Cardiac muscle cell (in vitro differentiated cells and primary cell): ENCODE results near the gene SURF6. TPM values are rescaled to one million over a fixed set of nuclear protein-coding genes. Genes with fewer than 3 reads are reported as not detected.
"Not testable (repeated sequence)": the region's sequence is repeated elsewhere in the genome, so short reads cannot be mapped to it uniquely, and the experiment has no call there.

Source experiments
- DNase-seq, 2 donors: peaks; one replicate each; pipeline versions ENCODE4 v3.0.0 to v3.0.0-alpha.2; 2010 to 2017; ENCODE audit warnings: low read depth in 1 of 2, low spot score in 1 of 2
- H3K27ac ChIP-seq: fragments of 200-600 bp; sonication (generic); 2 replicates; pipeline ENCODE4 v1.5.1; 2016
- H3K27me3 ChIP-seq: fragments of 200-600 bp; sonication (generic); 2 replicates; pipeline ENCODE4 v1.6.0; 2016; ENCODE audit warnings: control low read depth
- H3K36me3 ChIP-seq: fragments of 200-600 bp; sonication (generic); 2 replicates; pipeline ENCODE4 v1.5.1; 2016; ENCODE audit warnings: control low read depth
- H3K4me1 ChIP-seq: fragments of 200-600 bp; sonication (generic); 2 replicates; pipeline ENCODE4 v1.8.1; 2017; ENCODE audit warnings: low read depth, mild to moderate bottlenecking, mixed run types
- H3K4me3 ChIP-seq: fragments of 200-600 bp; sonication (generic); 2 replicates; pipeline ENCODE4 v1.5.1; 2016; ENCODE audit warnings: mild to moderate bottlenecking
- H3K9me3 ChIP-seq: fragments of 200-600 bp; sonication (generic); 2 replicates; pipeline ENCODE4 v1.5.1; 2017; ENCODE audit warnings: low read depth, mild to moderate bottlenecking, control low read depth
- polyA plus RNA-seq: library from polyadenylated mRNA; unstranded; fragments of >200 nt; fragmentation: Nextera tagmentation; extraction: Ambion mirVana; gene quantifications from 2 replicates; pipeline ENCODE4 v1.2.1, GENCODE V29; 2016
- total RNA-seq: library from RNA; depleted of rRNA; stranded (reverse); fragments of >200 nt; gene quantifications from 2 replicates; pipeline ENCODE4 v1.2.3, GENCODE V29; 2016
- TF ChIP-seq, protein P1 (sequence below): IDR thresholded peaks from 2 replicates; pipeline ENCODE4 v1.5.1; 2012; ENCODE audit warnings: low read depth, mild to moderate bottlenecking, low read length

SURF6 gene
- total and polyA plus RNA-seq, 2 experiments from 2014 or later, result 26.9 to 33.6 TPM

- Histone ChIP-seq H3K4me1 (peaks cover 5% of the 10 kb centered on the region), H3K27ac (no peak overlapping the region), H3K4me3 (no peak overlapping the region), H3K9me3 (no peaks in the 10 kb centered on the region), H3K27me3 (no peaks in the 10 kb centered on the region), H3K36me3 (peaks cover 32% of the 10 kb centered on the region)
- TF ChIP-seq, protein P1, sequence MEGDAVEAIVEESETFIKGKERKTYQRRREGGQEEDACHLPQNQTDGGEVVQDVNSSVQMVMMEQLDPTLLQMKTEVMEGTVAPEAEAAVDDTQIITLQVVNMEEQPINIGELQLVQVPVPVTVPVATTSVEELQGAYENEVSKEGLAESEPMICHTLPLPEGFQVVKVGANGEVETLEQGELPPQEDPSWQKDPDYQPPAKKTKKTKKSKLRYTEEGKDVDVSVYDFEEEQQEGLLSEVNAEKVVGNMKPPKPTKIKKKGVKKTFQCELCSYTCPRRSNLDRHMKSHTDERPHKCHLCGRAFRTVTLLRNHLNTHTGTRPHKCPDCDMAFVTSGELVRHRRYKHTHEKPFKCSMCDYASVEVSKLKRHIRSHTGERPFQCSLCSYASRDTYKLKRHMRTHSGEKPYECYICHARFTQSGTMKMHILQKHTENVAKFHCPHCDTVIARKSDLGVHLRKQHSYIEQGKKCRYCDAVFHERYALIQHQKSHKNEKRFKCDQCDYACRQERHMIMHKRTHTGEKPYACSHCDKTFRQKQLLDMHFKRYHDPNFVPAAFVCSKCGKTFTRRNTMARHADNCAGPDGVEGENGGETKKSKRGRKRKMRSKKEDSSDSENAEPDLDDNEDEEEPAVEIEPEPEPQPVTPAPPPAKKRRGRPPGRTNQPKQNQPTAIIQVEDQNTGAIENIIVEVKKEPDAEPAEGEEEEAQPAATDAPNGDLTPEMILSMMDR, result no peak
- no peak for DNase-seq
Observed at GRCh38 chr9:133333011-133333410, 3.0 kb downstream of the SURF6 start.

DNA sequence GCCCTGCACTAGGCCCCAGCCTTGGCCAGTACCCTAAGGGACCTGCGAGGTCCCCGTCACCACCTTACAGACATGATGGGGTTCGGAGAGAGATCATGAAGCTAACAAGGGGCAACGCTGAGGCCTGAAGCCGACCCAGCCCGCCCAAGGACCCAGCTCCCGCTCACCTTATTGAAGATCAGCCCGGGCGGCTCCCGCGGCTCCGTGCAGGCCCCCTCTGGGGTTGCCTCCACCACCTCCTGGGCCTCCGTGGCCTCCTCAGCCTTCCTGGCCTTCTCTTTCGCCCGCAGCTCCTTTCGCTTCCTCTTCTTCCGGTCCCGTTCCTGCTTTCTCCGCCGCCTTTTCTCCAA, 3.6 kb downstream of the SURF6 start:
- no peak for DNase-seq
- peaks cover 32% of the 10 kb centered on the region for H3K36me3 ChIP-seq
- H3K4me1 ChIP-seq, result peaks cover 5% of the 10 kb centered on the region
- H3K27me3 ChIP-seq, result no peaks in the 10 kb centered on the region
- H3K9me3 ChIP-seq, result no peaks in the 10 kb centered on the region
- H3K4me3 ChIP-seq, result no peak overlapping the region
- no peak overlapping the region for H3K27ac ChIP-seq
- TF ChIP-seq, protein P1, result no peak

GRCh38 chr9:133331641-133332380, 4.2 kb downstream of the SURF6 start:
- no peak overlapping the region for H3K4me3 ChIP-seq
- DNase-seq, result no peak
- no peaks in the 10 kb centered on the region for H3K27me3 ChIP-seq
- TF ChIP-seq, protein P1, result no peak
- no peaks in the 10 kb centered on the region for H3K9me3 ChIP-seq
- H3K4me1 ChIP-seq, result peaks cover 5% of the 10 kb centered on the region
- H3K36me3 ChIP-seq, result peaks cover 32% of the 10 kb centered on the region
- no peak overlapping the region for H3K27ac ChIP-seq

GRCh38 chr9:133331221-133331620, 4.8 kb downstream of the SURF6 start:
- peaks cover 5% of the 10 kb centered on the region for H3K4me1 ChIP-seq
- TF ChIP-seq, protein P1, result no peak
- H3K9me3 ChIP-seq, result no peaks in the 10 kb centered on the region
- H3K4me3 ChIP-seq, result no peak overlapping the region
- no peaks in the 10 kb centered on the region for H3K27me3 ChIP-seq
- H3K36me3 ChIP-seq, result peaks cover 32% of the 10 kb centered on the region
- no peak for DNase-seq
- no peak overlapping the region for H3K27ac ChIP-seq

GRCh38 chr9:133329306-133330156, 6.5 kb downstream of the SURF6 start:
- H3K27ac ChIP-seq, result peak overlapping the region; percentile 5
- not testable (repeated sequence) for H3K4me1 ChIP-seq, H3K27me3 ChIP-seq, H3K9me3 ChIP-seq, H3K4me3 ChIP-seq
- DNase-seq, result peak in 1 of 2 donors; percentile 36
- peaks cover 32% of the 10 kb centered on the region for H3K36me3 ChIP-seq
- TF ChIP-seq, protein P1, result peak; percentile 60
